HFFc6 (cell line): ENCODE results near the gene CNPY2. TPM values are rescaled to one million over a fixed set of nuclear protein-coding genes. Genes with fewer than 3 reads are reported as not detected.
A peak's percentile ranks its signal among the peaks of the same experiment; 100 is the strongest.
"Not testable (repeated sequence)": the region's sequence is repeated elsewhere in the genome, so short reads cannot be mapped to it uniquely, and the experiment has no call there.

Experiments
- DNase-seq: peaks from one replicate; pipeline ENCODE4 v3.0.0-alpha.2; 2018
- H3K27ac Mint-ChIP-seq: 2 replicates; pipeline ENCODE4 v1.8.0; 2020; ENCODE audit warnings: mild to moderate bottlenecking, mixed read lengths
- H3K27me3 Mint-ChIP-seq: 2 replicates; pipeline ENCODE4 v1.8.0; 2021; ENCODE audit warnings: mild to moderate bottlenecking, moderate library complexity, mixed read lengths; ENCODE audit not compliant: insufficient read depth
- H3K36me3 Mint-ChIP-seq: 2 replicates; pipeline ENCODE4 v1.8.0; 2021; ENCODE audit warnings: low read depth, mixed read lengths
- H3K4me1 Mint-ChIP-seq: 2 replicates; pipeline ENCODE4 v1.8.0; 2020; ENCODE audit warnings: low read depth, mixed read lengths
- H3K4me3 Mint-ChIP-seq: 2 replicates; pipeline ENCODE4 v1.8.0; 2020; ENCODE audit warnings: mild to moderate bottlenecking, moderate library complexity, mixed read lengths
- H3K9me3 Mint-ChIP-seq: 2 replicates; pipeline ENCODE4 v1.8.0; 2020; ENCODE audit warnings: mild to moderate bottlenecking, mixed read lengths
- total RNA-seq, 6 experiments: library from RNA; stranded (reverse); fragmentation: NEBNext Ultra II Directional; extraction: Animal tissue kit (Norgen Biotek cat#: 25700); gene quantifications; 2 replicates in 1 of 6; 3 replicates in 5 of 6; pipeline ENCODE4 v1.2.3, GENCODE V29; 2021
- TF ChIP-seq, protein P1 (sequence below): fragments of 200-600 bp; sonication (generic); IDR thresholded peaks from 2 replicates; pipeline ENCODE4 v1.5.0; 2021; ENCODE audit warnings: antibody characterized with exemption, mild to moderate bottlenecking

Gene CNPY2
- total RNA-seq, 6 experiments from 2014 or later, result 177 to 275 (median 188) TPM

DNA sequence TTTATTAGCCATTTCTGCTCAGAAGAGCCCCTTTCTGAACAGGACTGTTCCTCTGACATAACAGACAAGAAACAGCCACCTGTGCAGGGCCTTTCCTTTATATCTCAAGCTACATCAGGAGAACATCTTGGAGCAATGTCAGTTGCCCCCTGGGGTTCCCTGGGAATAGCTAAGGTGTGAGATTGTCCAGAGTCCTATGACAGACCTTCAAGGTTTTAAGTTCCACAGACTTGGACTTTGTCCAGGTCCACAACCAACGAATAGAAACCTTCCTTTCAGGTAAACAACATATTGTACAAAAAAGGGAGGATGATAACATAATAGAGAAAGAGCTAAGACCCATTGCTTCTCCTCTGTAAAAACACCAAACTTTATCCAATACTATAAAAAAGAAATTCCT lies 25.8 kb upstream of the CNPY2 start:
- Mint-ChIP-seq H3K27me3 (peaks cover 3% of the 10 kb centered on the region; the same call in 1 of the 2 replicates), H3K9me3 (no peaks in the 10 kb centered on the region), H3K4me1 (peaks cover 6% of the 10 kb centered on the region; the same call in 1 of the 2 replicates), H3K27ac (no peak overlapping the region), H3K4me3 (no peak overlapping the region), H3K36me3 (peaks cover 21% of the 10 kb centered on the region)
- no peak for DNase-seq
- TF ChIP-seq, protein P1, sequence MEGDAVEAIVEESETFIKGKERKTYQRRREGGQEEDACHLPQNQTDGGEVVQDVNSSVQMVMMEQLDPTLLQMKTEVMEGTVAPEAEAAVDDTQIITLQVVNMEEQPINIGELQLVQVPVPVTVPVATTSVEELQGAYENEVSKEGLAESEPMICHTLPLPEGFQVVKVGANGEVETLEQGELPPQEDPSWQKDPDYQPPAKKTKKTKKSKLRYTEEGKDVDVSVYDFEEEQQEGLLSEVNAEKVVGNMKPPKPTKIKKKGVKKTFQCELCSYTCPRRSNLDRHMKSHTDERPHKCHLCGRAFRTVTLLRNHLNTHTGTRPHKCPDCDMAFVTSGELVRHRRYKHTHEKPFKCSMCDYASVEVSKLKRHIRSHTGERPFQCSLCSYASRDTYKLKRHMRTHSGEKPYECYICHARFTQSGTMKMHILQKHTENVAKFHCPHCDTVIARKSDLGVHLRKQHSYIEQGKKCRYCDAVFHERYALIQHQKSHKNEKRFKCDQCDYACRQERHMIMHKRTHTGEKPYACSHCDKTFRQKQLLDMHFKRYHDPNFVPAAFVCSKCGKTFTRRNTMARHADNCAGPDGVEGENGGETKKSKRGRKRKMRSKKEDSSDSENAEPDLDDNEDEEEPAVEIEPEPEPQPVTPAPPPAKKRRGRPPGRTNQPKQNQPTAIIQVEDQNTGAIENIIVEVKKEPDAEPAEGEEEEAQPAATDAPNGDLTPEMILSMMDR, result no peak

DNA sequence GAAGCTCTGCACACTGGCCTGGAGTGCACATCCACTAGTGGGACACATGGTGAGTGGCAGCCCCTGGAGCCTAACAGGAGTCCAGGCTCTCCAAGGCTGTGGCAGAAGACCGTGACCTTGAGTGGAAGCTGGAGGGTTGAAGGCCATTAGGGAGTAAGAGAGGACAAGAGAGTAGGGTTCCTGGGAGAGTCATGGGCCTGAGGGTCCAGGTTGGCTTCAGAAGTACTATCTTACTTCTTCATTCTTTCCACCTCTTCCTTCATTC lies 23.3 kb upstream of the CNPY2 start:
- Mint-ChIP-seq H3K36me3 (peaks cover 11% of the 10 kb centered on the region), H3K4me3 (no peak overlapping the region), H3K4me1 (peaks cover 14% of the 10 kb centered on the region), H3K27ac (peak overlapping the region; percentile 41; the same call in 1 of the 2 replicates), H3K27me3 (peaks cover 3% of the 10 kb centered on the region), H3K9me3 (no peaks in the 10 kb centered on the region)
- no peak for DNase-seq
- TF ChIP-seq, protein P1, result no peak

DNA sequence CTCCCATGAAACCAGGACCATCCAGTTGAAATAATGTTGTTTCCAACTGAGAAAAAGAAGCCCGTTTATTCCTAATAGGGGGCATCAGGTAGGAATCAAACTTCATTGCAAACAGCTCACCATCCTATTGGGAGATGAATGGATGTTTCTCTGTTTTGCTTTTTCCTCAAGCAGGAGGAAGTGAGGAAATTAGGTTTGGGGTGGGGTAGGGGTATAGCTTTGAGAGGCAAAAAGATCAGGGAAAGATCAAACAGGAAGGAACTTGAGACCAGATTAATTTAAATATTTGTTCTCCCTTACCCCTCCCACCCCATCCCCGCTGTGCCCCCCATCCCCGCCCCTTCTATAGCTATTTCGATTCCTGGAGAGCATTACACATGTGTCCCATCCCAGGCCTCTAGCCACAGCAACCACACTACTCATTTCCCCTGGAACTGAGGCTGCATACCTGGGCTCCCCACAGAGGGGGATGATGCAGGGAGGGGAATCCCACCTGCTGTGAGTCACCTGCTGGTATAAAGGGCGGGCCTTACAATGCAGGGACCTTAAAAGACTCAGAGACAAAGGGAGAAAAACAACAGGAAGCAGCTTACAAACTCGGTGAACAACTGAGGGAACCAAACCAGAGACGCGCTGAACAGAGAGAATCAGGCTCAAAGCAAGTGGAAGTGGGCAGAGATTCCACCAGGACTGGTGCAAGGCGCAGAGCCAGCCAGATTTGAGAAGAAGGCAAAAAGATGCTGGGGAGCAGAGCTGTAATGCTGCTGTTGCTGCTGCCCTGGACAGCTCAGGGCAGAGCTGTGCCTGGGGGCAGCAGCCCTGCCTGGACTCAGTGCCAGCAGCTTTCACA lies 22.7 kb upstream of the CNPY2 start, which contains the start of gene IL23A:
TSS of gene IL23A (plus strand) at position 577 of the 850 bp plus-strand sequence. CDS start at position 738, 161 bp downstream.
- TF ChIP-seq, protein P1, result no peak
- DNase-seq, result no peak
- H3K9me3 Mint-ChIP-seq, result no peaks in the 10 kb centered on the region
- no peak within 1 kb of the TSS for H3K4me3 Mint-ChIP-seq
- peaks cover 15% of the 10 kb centered on the region for H3K4me1 Mint-ChIP-seq
- peaks cover 9% of the 10 kb centered on the region for H3K27me3 Mint-ChIP-seq
- peaks cover 6% of the 10 kb centered on the region for H3K36me3 Mint-ChIP-seq
- peak within 1 kb of the TSS; percentile 41 for H3K27ac Mint-ChIP-seq

DNA sequence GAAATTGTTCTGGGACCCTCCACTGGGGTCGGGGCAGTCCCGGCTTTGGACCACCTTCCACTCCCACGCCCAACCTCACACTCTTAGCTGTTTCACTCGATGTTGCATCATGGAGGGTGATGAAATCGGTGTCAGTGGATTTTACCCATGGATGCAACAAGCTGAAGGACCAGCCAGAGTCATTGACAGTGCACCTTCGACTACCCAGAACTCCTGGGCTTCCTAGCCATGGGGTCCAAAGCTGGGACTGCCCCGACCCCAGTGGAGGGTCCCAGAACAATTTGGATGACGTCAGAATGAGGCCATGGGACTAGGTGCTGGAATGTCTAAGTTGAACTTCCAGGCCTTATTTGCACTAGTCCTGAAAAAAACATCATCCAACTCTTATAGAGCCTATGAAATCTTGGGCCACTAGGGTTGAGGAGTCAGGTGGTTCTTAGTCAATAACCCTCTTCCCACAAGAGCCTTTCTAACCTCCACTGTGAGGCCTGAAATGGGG lies 22.0 kb upstream of the CNPY2 start:
- TF ChIP-seq, protein P1, result no peak
- no peaks in the 10 kb centered on the region for H3K9me3 Mint-ChIP-seq
- peaks cover 23% of the 10 kb centered on the region for H3K4me1 Mint-ChIP-seq
- H3K27ac Mint-ChIP-seq, result no peak overlapping the region
- peaks cover 10% of the 10 kb centered on the region for H3K27me3 Mint-ChIP-seq
- no peak overlapping the region for H3K4me3 Mint-ChIP-seq
- no peak for DNase-seq
- no peaks in the 10 kb centered on the region for H3K36me3 Mint-ChIP-seq

DNA sequence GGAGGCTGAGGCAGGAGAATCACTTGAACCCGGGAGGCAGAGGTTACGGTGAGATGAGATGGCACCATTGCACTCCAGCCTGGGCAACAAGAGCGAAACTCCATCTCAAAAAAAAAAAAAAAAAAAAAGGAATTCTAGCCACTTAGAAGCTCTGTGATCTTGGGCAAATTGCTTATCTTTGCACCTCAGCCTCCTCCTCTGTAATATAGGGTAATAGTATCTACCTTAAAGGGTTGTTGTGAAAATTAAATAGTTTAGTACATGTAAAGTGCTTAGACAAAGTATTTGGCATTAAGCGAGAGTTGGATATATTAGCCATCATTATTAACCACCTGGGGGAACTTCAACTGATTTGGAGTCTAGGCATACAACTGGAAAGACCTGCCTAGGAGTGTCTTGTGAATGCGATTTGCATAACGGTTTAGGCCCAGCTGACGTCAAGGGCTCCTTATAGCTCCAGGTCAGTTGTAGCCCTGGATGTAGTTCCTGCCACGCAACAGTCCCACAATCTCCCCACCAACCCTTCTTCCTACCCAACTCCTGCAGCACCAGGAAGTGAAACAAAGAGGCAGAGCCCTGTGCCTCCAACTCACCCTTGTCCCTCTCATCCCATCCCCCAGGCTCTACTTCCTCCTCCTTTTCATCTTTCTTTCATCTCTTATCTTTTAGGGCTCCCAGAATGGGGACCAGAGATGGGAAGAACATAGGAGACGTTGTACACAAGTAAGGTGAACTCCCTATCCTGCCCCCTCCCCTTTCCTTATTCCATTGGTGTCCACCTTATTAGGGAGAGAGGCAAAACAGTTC lies 20.8 kb upstream of the CNPY2 start:
- H3K36me3 Mint-ChIP-seq, result no peaks in the 10 kb centered on the region
- peaks cover 10% of the 10 kb centered on the region for H3K27me3 Mint-ChIP-seq
- DNase-seq, result no peak
- no peaks in the 10 kb centered on the region for H3K9me3 Mint-ChIP-seq
- peaks cover 24% of the 10 kb centered on the region for H3K4me1 Mint-ChIP-seq
- TF ChIP-seq, protein P1, result no peak
- H3K27ac Mint-ChIP-seq, result no peak overlapping the region
- no peak overlapping the region for H3K4me3 Mint-ChIP-seq

DNA sequence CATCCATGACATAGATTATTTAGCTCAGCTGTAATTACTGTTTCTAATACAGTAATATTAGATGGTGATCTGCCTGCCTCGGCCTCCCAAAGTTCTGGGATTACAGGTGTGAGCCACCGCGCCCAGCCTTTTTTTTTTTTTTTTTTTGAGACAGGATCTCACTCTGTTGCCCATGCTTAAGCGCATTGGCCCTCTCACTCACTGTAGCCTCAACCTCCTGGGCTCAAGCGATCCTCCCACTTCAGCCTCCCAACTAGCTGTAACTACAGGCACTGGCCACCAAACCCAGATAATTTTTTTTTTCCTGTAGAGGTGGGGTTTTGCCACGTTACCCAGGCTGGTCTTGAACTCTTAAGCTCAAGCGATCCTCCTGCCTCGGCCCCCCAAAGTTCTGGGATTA lies 19.7 kb upstream of the CNPY2 start:
- not testable (repeated sequence) for H3K4me3 Mint-ChIP-seq, DNase-seq, H3K27ac Mint-ChIP-seq, H3K36me3 Mint-ChIP-seq, H3K27me3 Mint-ChIP-seq, H3K9me3 Mint-ChIP-seq
- H3K4me1 Mint-ChIP-seq, result peaks cover 29% of the 10 kb centered on the region
